ENCODE measurements around the gene TCF7.

The TCF7 gene

DNA sequence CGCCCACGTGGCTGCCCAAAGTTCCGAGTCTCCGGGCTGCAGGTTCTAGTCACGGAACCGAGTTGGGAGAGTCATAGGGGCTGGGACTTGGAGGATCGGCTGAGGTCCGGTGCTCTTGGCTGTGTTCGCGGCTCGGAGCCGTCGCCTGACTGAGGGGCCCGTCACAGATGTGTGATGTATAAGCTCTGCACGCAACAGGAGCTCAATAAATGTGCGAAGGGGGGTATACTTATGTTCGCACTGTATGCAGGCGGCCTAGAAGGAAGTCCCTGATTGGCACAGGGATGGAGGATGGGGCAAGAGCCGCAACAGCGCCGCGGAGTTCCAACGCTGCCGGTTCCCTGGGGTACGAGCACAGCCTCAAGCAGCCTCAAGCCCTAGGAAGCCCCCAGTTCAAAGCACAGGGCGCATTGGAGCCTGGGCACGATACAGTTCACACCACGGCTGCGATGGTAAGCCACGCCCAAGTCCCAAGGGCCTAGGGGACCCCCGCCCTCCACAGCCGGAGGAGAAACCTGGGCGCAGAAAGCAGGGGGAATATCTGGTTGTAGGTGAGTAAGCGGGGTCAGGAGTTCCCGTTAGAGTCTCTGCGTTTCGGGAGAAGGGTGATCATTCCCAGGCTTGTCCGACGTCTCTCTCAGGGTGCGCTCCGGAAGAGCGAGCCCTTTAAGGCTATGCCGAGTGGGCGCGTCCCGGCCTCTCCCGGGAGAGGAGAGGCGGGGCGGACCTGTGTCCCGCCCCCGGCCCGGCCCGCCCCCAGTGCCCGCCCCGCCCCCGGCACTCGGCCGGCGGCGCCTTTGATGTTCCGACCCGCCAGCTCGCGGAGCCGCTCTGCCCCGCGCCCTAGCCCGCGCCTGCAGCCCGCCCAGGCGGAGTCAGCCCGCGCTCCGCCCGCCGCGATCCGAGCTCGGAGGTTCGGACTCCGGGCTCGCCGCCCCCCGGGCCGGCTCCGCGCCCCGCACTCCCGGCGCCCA is at the start of gene TCF7:
Gene TCF7, plus strand, starts transcription at position 780 of the 974 bp plus-strand sequence. CDS start 226 bp downstream, outside the sequence.
- POLR2A ChIA-PET = interaction anchor here (0.6 kb wide), 1 partner anchor 10 kb away, joined by 4 read pairs; no protein-coding TSS in a partner anchor
- CTCF ChIA-PET = interaction anchor here (1.0 to 6.5 kb wide), 4 partner anchors 14 to 75 kb away, joined by 4 to 89 read pairs (median 27); no protein-coding TSS in a partner anchor
- TF ChIP-seq CTCF (IDR thresholded peaks at IDR 0.05; ENCODE audit: insufficient read depth, low read length, missing control alignments) = no peak
- peak within 1 kb of the TSS; percentile 62 for H3K4me3 ChIP-seq (ENCODE audit: low read depth, low read length)
- DNase-seq (ENCODE audit: low read depth, low spot score) = no peak

- TF ChIP-seq CTCF (IDR thresholded peaks at IDR 0.05; ENCODE audit: insufficient read depth, low read length, missing control alignments) = no peak
- ChIA-PET POLR2A (no interaction called here), CTCF (interaction anchor here (1.0 to 2.2 kb wide), 2 partner anchors 30 to 32 kb away, joined by 3 to 7 read pairs; no protein-coding TSS in a partner anchor)
- no peak for DNase-seq (ENCODE audit: low read depth, low spot score)
- H3K4me3 ChIP-seq (ENCODE audit: low read depth, low read length) = no peak overlapping the region
These were observed 44.9 kb upstream of the TCF7 start for GRCh38 chr5:134069553-134069952.

DNA sequence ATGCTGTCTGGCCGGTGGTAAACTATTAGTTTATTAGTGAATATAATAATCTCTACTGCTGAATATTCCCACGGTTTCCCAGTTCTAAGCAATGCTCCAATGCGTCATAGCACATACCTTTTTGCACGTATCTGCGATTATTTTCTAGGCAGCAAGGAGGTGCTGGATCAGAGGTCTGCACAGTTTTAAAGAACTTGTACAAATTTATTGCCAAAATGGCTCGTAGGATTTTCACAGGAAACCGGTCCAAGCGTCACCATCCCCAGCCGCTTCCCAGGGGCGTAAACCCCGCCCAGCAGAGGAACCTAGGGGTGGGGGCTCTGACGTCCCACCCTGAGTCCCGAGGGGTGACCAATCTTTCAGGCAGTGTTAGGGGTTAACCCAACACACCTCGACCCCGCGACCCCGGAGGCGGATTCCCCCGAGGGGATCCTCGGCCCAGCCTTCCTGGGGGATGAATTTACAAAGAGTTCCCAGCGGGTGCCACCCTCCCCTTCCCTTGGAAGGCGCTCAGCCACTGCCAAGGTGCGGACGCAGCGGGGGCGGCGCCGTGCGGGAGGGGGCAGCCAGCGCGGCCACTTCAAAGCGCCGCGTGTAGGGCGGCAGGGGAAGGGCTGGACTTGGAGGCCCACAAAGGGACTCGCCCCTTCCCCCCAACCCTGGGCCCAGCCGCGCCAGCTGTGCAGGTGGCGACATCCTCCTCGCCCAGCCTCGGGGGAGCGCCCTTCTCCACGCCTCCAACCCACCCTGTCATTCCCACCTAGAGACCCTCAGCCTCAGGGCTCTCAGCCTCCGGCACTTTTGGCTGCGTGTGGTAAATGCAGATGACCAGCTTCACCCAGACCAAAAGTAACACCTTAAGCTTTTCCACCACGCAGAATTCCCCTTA is 43.5 kb upstream of the TCF7 start:
- CTCF ChIA-PET = interaction anchor here (1.0 to 3.7 kb wide), 3 partner anchors 30 to 31 kb away, joined by 3 to 22 read pairs (median 7); no protein-coding TSS in a partner anchor
- peak overlapping the region; percentile 29 for H3K4me3 ChIP-seq (ENCODE audit: low read depth, low read length)
- no peak for TF ChIP-seq CTCF (IDR thresholded peaks at IDR 0.05; ENCODE audit: insufficient read depth, low read length, missing control alignments)
- no peak for DNase-seq (ENCODE audit: low read depth, low spot score)
- POLR2A ChIA-PET = no interaction called here

DNA sequence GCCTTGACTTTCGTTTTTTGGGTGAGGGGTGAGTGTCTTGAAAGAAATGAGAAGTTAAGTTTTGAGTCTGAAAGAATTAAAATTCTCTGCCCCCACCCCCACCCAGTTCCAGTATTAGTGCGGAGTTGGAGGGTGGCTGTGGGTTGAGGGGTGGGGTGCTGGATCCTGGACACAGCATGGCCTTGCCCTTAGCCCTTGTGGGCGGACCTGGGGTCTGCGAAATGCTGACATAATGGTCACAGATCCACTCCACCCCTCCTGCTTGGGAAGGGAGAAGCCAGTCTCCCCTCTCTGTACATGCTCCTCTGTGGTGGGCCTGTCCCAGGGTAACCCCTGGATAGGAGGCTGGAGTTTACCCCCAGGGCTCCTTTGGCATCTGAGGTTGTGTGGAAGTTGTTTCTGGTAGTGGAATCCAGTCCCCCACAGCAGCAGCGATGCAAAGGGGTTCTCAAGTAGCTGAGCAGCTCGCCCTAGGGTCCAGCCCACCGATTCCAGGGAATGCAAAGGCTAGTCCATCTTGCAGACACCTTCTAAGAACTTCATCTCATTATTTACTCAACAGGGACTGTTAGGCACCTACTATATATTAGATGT is 42.8 kb upstream of the TCF7 start:
- no peak for DNase-seq (ENCODE audit: low read depth, low spot score)
- CTCF ChIA-PET = interaction anchor here (0.8 to 3.7 kb wide), 3 partner anchors 26 to 69 kb away, joined by 3 to 22 read pairs (median 18); no protein-coding TSS in a partner anchor
- POLR2A ChIA-PET = no interaction called here
- TF ChIP-seq CTCF (IDR thresholded peaks at IDR 0.05; ENCODE audit: insufficient read depth, low read length, missing control alignments) = no peak
- H3K4me3 ChIP-seq (ENCODE audit: low read depth, low read length) = no peak overlapping the region

GRCh38 chr5:134072471-134073210 is 41.8 kb upstream of the TCF7 start:
- ChIA-PET CTCF (interaction anchor here (0.8 to 3.7 kb wide), 5 partner anchors 8 to 68 kb away, joined by 3 to 22 read pairs (median 16); no protein-coding TSS in a partner anchor), POLR2A (interaction anchor here (0.6 kb wide), 1 partner anchor 42 kb away, joined by 3 read pairs; no protein-coding TSS in a partner anchor)
- DNase-seq (ENCODE audit: low read depth, low spot score) = no peak
- H3K4me3 ChIP-seq (ENCODE audit: low read depth, low read length) = no peak overlapping the region
- no peak for TF ChIP-seq CTCF (IDR thresholded peaks at IDR 0.05; ENCODE audit: insufficient read depth, low read length, missing control alignments)
